ENCODE results near the gene TBC1D22A.

TBC1D22A gene

DNA sequence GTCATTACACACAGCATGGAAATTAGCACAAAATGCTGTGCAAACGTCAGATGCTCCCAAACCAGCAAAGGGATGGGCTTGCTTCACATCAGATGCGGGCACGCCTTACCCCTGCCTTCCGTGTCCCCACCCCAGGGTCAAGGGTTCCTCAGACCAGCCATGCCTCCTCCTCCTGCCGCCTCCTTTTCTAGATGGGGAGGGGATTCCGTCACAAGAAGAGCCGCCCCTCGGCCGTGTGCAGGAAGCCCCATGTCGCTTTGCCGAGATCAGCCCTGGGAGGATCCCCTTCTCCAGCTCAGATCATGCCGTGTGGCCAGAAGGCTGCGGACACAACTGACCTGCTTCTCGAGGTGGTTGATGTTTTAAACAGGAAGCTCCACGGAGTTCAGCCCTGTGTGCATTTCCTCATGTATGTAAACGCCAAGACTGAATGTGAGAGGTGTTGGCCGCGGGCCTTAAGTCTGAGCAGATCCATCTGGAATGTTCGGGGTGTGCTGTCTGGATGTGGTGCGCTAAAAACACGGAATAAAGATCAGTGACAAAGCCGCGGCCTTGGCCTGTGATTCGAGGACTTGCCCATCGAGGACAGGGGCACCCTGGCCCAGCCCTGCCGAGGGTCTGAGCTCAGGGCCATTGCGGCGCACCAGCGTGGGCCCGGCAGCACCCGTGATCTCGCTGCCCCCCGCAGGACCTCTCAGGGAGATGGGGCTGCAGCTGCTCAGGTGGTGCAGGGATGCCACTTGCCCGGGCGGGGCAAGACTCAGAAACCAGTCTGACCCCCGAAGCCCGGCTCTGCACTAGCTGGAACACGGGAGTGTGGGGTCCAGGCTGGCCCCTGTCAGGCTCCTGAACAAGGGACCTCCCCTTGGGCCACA, 412.9 kb downstream of the TBC1D22A start:
- Histone ChIP-seq H3K9ac (ENCODE audit: low read depth, low read length) (no peak overlapping the region), H3K27me3 (ENCODE audit: insufficient read depth, low read length) (no peaks in the 10 kb centered on the region), H3K36me3 (ENCODE audit: insufficient read depth, low read depth, low read length) (no peaks in the 10 kb centered on the region), H3K4me3 (ENCODE audit: low read length) (no peak overlapping the region), H3K27ac (ENCODE audit: low read length) (no peak overlapping the region), H3K9me3 (ENCODE audit: insufficient read depth, low read depth, low read length) (no peaks in the 10 kb centered on the region; the same call in 1 of the 2 replicates), H3K4me1 (ENCODE audit: insufficient read depth, low read length) (no peaks in the 10 kb centered on the region)

GRCh38 chr22:47176026-47176389, 413.6 kb downstream of the TBC1D22A start:
- H3K27ac ChIP-seq (ENCODE audit: low read length), result no peak overlapping the region
- H3K27me3 ChIP-seq (ENCODE audit: insufficient read depth, low read length), result no peaks in the 10 kb centered on the region
- H3K9ac ChIP-seq (ENCODE audit: low read depth, low read length), result no peak overlapping the region
- H3K4me1 ChIP-seq (ENCODE audit: insufficient read depth, low read length), result no peaks in the 10 kb centered on the region
- no peaks in the 10 kb centered on the region for H3K36me3 ChIP-seq (ENCODE audit: insufficient read depth, low read depth, low read length)
- peaks cover 2% of the 10 kb centered on the region; the same call in 1 of the 2 replicates for H3K9me3 ChIP-seq (ENCODE audit: insufficient read depth, low read depth, low read length)
- H3K4me3 ChIP-seq (ENCODE audit: low read length), result no peak overlapping the region

- Histone ChIP-seq H3K9ac (ENCODE audit: low read depth, low read length) (no peak overlapping the region), H3K27ac (ENCODE audit: low read length) (no peak overlapping the region), H3K9me3 (ENCODE audit: insufficient read depth, low read depth, low read length) (peaks cover 3% of the 10 kb centered on the region; the same call in 1 of the 2 replicates), H3K27me3 (ENCODE audit: insufficient read depth, low read length) (no peaks in the 10 kb centered on the region), H3K4me3 (ENCODE audit: low read length) (no peak overlapping the region), H3K4me1 (ENCODE audit: insufficient read depth, low read length) (no peaks in the 10 kb centered on the region), H3K36me3 (ENCODE audit: insufficient read depth, low read depth, low read length) (no peaks in the 10 kb centered on the region)
These were observed 414.3 kb downstream of the TBC1D22A start for GRCh38 chr22:47176573-47177333.

DNA sequence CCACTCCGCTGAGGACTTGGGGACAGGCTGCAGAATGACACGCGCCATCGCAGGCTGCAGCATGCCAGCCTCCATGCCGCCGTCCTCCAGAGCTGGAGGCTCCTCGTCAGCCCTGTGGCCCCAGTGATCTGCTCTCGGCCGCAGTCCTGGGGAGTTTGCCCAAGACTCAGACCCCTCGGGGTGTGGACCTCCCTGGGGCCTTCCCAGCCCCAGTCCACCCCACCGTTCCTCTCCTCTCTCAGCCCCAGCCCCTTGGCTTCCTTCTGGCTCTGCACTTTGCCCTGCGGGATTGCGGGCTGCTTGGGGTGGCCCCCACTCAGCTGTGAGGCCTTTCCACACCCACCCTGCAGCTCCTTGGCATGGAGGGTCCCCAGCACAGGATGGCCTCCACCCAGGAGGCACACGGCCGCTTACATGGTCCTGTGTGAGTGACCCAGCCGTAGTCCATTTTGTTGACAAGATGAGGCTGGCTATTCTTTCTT, 414.9 kb downstream of the TBC1D22A start:
- Histone ChIP-seq H3K9ac (ENCODE audit: low read depth, low read length) (no peak overlapping the region), H3K36me3 (ENCODE audit: insufficient read depth, low read depth, low read length) (no peaks in the 10 kb centered on the region), H3K27me3 (ENCODE audit: insufficient read depth, low read length) (no peaks in the 10 kb centered on the region), H3K4me3 (ENCODE audit: low read length) (no peak overlapping the region), H3K9me3 (ENCODE audit: insufficient read depth, low read depth, low read length) (peaks cover 7% of the 10 kb centered on the region), H3K4me1 (ENCODE audit: insufficient read depth, low read length) (no peaks in the 10 kb centered on the region), H3K27ac (ENCODE audit: low read length) (no peak overlapping the region)

DNA sequence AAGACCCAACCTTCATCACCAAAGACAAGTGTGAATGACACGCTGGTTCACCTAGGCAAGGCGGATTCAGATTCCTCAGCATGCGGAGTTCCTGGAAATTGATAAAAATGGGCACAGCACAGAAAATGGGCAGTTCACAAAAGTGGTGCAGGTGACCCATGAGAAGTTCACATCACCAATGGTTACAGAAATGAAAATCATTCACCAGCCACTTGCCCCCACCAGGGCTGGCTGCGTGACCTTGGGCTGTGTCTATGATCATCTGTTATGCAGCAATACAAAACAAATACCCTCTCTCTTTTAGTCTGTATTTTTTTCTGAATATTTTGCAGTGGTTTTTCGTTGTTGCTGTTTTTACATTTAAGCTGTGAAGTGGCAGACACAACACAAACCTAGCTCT, 415.9 kb downstream of the TBC1D22A start:
- H3K27me3 ChIP-seq (ENCODE audit: insufficient read depth, low read length), result no peaks in the 10 kb centered on the region
- no peak overlapping the region for H3K27ac ChIP-seq (ENCODE audit: low read length)
- no peak overlapping the region for H3K4me3 ChIP-seq (ENCODE audit: low read length)
- H3K4me1 ChIP-seq (ENCODE audit: insufficient read depth, low read length), result no peaks in the 10 kb centered on the region
- H3K9ac ChIP-seq (ENCODE audit: low read depth, low read length), result no peak overlapping the region
- no peaks in the 10 kb centered on the region for H3K36me3 ChIP-seq (ENCODE audit: insufficient read depth, low read depth, low read length)
- peaks cover 10% of the 10 kb centered on the region for H3K9me3 ChIP-seq (ENCODE audit: insufficient read depth, low read depth, low read length)

DNA sequence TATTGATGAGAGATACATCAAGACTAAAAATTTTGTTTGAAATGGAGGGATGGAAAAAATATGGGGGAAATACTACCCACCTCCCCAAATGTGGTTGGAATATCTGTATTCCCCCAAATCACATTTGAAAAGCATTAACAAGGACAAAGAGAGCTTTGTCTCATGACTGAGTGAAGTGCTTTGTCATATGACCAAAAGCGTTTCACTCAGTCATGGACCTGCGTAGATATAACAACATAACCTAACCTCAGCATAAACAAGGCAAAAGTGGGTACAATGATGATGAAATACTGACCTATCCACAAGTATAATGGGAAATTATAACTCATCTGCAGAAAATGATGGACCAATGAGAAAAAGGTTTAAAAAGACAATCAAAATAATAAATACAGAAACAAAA, 418.3 kb downstream of the TBC1D22A start:
- Histone ChIP-seq H3K36me3 (ENCODE audit: insufficient read depth, low read depth, low read length) (no peaks in the 10 kb centered on the region), H3K27me3 (ENCODE audit: insufficient read depth, low read length) (no peaks in the 10 kb centered on the region), H3K9ac (ENCODE audit: low read depth, low read length) (no peak overlapping the region), H3K4me1 (ENCODE audit: insufficient read depth, low read length) (no peaks in the 10 kb centered on the region), H3K27ac (ENCODE audit: low read length) (no peak overlapping the region), H3K4me3 (ENCODE audit: low read length) (no peak overlapping the region), H3K9me3 (ENCODE audit: insufficient read depth, low read depth, low read length) (peaks cover 28% of the 10 kb centered on the region)

DNA sequence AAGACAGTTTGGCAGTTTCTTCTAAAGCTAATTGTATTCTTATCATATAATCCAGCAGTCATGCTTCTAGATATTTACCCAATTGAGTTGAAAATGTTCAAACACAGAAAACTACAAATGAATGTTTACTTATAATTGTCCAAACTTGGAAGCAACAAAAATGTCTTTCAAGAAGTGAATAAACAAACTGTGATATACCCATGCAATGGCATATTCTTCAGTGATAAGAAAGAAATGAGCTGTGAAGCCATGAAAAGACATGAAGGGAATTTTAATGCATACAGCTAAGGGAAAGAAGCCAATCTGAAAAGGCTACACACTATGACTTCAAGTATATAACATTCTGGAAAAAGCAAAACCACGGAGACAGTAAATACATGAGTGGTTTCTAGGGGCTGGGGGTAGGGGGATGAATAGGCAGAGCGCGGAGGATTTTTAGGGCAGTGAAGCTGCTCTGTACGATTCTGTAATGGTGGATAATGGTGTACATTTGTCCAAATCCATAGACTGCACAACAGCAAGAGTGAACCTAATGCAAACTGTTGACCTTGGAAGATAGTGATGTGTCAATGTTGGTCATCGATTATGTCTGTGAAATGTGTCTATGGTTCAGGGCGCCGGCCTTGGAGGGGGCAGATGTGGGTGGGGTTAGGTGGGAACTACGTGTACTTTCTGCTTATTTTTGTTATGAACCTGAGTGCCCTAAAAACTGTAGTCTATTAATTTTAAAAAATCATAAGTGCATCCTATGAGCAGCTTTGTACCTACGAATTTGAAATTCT, 424.9 kb downstream of the TBC1D22A start:
- Histone ChIP-seq H3K9me3 (ENCODE audit: insufficient read depth, low read depth, low read length) (peaks cover 27% of the 10 kb centered on the region; the same call in 1 of the 2 replicates), H3K4me3 (ENCODE audit: low read length) (no peak overlapping the region), H3K9ac (ENCODE audit: low read depth, low read length) (no peak overlapping the region), H3K27me3 (ENCODE audit: insufficient read depth, low read length) (no peaks in the 10 kb centered on the region), H3K36me3 (ENCODE audit: insufficient read depth, low read depth, low read length) (no peaks in the 10 kb centered on the region), H3K27ac (ENCODE audit: low read length) (no peak overlapping the region), H3K4me1 (ENCODE audit: insufficient read depth, low read length) (no peaks in the 10 kb centered on the region)

GRCh38 chr22:47188261-47189055, 426.0 kb downstream of the TBC1D22A start:
- H3K9me3 ChIP-seq (ENCODE audit: insufficient read depth, low read depth, low read length), result peaks cover 22% of the 10 kb centered on the region; the same call in 1 of the 2 replicates
- no peak overlapping the region for H3K4me3 ChIP-seq (ENCODE audit: low read length)

GRCh38 chr22:47189056-47189916, 426.8 kb downstream of the TBC1D22A start:
- no peak overlapping the region for H3K4me3 ChIP-seq (ENCODE audit: low read length)
- H3K36me3 ChIP-seq (ENCODE audit: insufficient read depth, low read depth, low read length), result no peaks in the 10 kb centered on the region
- no peak overlapping the region for H3K27ac ChIP-seq (ENCODE audit: low read length)
- peaks cover 20% of the 10 kb centered on the region; the same call in 1 of the 2 replicates for H3K9me3 ChIP-seq (ENCODE audit: insufficient read depth, low read depth, low read length)
- no peaks in the 10 kb centered on the region for H3K27me3 ChIP-seq (ENCODE audit: insufficient read depth, low read length)
- H3K4me1 ChIP-seq (ENCODE audit: insufficient read depth, low read length), result no peaks in the 10 kb centered on the region
- no peak overlapping the region for H3K9ac ChIP-seq (ENCODE audit: low read depth, low read length)

More at GRCh38 chr22:47188261-47189055, 426.0 kb downstream of the TBC1D22A start:
- no peak overlapping the region for H3K27ac ChIP-seq (ENCODE audit: low read length)
- no peak overlapping the region for H3K9ac ChIP-seq (ENCODE audit: low read depth, low read length)
- no peaks in the 10 kb centered on the region for H3K36me3 ChIP-seq (ENCODE audit: insufficient read depth, low read depth, low read length)
- H3K27me3 ChIP-seq (ENCODE audit: insufficient read depth, low read length), result no peaks in the 10 kb centered on the region
- H3K4me1 ChIP-seq (ENCODE audit: insufficient read depth, low read length), result no peaks in the 10 kb centered on the region

- H3K9ac ChIP-seq (ENCODE audit: low read depth, low read length), result no peak overlapping the region
- H3K4me3 ChIP-seq (ENCODE audit: low read length), result no peak overlapping the region
- H3K27me3 ChIP-seq (ENCODE audit: insufficient read depth, low read length), result no peaks in the 10 kb centered on the region
These were observed 428.0 kb downstream of the TBC1D22A start for GRCh38 chr22:47190276-47190956.

More at GRCh38 chr22:47190276-47190956, 428.0 kb downstream of the TBC1D22A start:
- H3K36me3 ChIP-seq (ENCODE audit: insufficient read depth, low read depth, low read length), result no peaks in the 10 kb centered on the region
- H3K4me1 ChIP-seq (ENCODE audit: insufficient read depth, low read length), result no peaks in the 10 kb centered on the region
- no peak overlapping the region for H3K27ac ChIP-seq (ENCODE audit: low read length)
- H3K9me3 ChIP-seq (ENCODE audit: insufficient read depth, low read depth, low read length), result peaks cover 10% of the 10 kb centered on the region; the same call in 1 of the 2 replicates
